Subcutaneous adipose tissue (tissue), 4 donors: ENCODE data around the gene TMEM107. TPM values are rescaled to one million over a fixed set of nuclear protein-coding genes. Genes with fewer than 3 reads are reported as not detected.

Experiments
- total RNA-seq, 4 donors: library from RNA; depleted of rRNA; stranded (reverse); fragments of >200 nt; gene quantifications; one replicate each; pipeline ENCODE4 v1.1.0, GENCODE V29; 2016
- TF ChIP-seq, protein P1 (sequence below): fragments of 450-650 bp; IDR thresholded peaks from one replicate; pipeline ENCODE4 v1.5.1; 2016; ENCODE audit warnings: low read depth, mild to moderate bottlenecking, control low read depth, antibody characterized with exemption, moderate library complexity

Gene TMEM107
- total RNA-seq, 4 donors from 2014 or later: 14.3 to 23.8 (median 20.4) TPM

- TF ChIP-seq, protein P1, sequence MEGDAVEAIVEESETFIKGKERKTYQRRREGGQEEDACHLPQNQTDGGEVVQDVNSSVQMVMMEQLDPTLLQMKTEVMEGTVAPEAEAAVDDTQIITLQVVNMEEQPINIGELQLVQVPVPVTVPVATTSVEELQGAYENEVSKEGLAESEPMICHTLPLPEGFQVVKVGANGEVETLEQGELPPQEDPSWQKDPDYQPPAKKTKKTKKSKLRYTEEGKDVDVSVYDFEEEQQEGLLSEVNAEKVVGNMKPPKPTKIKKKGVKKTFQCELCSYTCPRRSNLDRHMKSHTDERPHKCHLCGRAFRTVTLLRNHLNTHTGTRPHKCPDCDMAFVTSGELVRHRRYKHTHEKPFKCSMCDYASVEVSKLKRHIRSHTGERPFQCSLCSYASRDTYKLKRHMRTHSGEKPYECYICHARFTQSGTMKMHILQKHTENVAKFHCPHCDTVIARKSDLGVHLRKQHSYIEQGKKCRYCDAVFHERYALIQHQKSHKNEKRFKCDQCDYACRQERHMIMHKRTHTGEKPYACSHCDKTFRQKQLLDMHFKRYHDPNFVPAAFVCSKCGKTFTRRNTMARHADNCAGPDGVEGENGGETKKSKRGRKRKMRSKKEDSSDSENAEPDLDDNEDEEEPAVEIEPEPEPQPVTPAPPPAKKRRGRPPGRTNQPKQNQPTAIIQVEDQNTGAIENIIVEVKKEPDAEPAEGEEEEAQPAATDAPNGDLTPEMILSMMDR: no peak
Measured at GRCh38 chr17:8131844-8132441, 44.2 kb downstream of the TMEM107 start.

DNA sequence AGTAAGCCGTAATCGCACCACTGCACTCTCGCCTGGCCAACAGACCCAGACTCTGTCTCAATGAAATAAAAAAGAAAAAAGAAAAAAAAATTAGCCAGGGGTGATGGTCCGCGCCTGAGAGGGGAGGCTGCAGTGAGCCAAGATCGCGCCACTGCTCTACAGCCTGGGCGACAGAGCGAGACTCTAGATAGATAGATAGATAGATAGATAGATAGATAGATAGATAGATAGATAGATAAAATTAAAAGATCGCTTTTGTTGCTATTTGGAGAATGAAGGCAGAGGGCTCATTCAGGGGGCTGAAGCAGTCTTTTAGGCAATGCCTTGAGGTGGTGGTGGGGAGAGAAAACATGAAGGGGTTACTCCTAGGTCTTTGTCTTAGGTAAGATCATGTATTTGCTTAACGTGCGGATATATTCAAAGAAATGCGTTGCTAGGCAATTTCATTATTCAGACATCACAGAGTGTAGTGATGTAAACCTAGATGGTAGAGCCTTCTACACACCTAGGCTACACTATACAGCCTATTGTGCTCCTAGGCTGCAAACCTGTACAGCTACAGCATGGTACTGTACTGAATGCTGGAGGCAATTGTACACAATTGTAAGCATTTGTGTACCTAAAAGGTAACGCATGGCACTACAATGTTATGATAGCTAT, 47.9 kb downstream of the TMEM107 start:
- TF ChIP-seq, protein P1: no peak

DNA sequence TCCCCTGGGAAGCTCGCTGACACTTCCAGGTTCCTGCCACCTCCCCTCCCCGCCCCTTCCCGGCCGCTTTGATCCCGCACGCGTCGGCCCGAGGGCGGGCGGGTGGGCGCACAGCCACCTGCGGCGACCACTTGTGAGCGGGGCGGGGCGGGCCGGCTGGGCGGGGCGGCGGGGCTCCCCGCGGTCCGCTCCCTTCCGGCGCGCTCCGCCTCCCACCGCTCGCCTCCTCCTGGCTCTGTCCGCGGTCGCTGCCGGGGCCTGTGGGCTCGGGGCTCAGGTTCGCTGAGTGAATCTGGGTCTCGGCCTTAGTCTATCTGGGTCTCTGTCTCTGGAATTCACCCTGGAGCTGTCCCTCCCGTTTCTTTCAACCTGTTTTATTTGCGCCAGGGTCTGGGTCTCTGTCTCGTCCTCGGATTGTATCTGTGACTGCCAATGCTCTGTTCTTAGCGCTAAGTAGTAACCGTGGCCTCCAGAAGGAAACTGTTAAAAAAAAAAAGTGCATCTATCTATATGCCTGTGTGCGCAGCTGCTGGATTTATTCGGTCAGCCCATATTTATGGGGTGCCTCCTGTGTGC, 49.6 kb downstream of the TMEM107 start:
- TF ChIP-seq, protein P1: no peak

- TF ChIP-seq, protein P1: no peak
Measured at GRCh38 chr17:8125947-8126490, 50.2 kb downstream of the TMEM107 start.

DNA sequence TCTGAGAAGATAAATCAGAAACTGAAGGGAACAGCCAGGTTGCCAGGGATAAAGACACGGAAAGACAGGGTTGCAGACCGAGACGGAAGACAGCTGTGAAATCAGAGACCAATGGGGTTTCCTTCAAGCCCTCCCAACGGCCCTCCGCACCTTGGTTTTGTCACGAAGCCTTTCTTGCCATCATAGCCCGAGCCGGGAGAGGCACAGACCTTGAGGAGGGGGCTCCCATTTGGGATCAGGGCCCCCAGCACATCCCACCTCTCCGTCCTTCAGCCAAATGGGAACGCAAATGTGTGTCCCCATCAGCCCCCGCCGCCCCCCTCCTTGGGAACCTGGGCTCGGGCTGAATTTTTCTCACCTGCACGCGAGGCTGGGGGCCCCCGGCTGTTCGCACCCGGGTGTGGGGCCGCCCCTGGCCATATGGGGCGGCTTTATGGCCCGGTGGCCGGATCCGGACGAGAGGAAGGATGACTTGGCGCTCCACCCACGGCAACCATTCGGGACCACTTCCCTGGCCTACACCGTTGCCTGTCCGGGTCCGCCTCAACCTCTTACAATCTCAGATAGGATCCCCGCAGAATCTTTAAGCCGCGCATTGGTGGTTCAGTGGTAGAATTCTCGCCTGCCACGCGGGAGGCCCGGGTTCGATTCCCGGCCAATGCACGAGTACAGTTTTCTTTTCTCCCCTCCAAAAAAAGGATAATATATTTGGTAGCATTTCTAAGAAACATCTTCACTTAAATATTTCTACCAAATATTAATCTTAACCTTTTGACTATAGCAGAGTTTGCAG, 50.8 kb downstream of the TMEM107 start:
- TF ChIP-seq, protein P1: no peak

- TF ChIP-seq, protein P1: no peak
Measured at GRCh38 chr17:8124350-8125153, 51.6 kb downstream of the TMEM107 start.
